Thyroid gland (tissue), 4 donors: Measurements from ENCODE around the gene MAPKBP1.

Experiments
- POLR2A ChIP-seq, 2 donors: fragments of 450-650 bp; IDR thresholded peaks; one replicate each; pipeline ENCODE4 v1.6.1; 2017; ENCODE audit warnings: antibody characterized with exemption in 2 of 2, mild to moderate bottlenecking in 2 of 2, moderate library complexity in 1 of 2
- TF ChIP-seq, protein P1 (sequence below), 6 experiments: fragments of 200-600 bp in 3 of 6; fragments of 450-650 bp in 3 of 6; sonication (generic) in 3 of 6; IDR thresholded peaks; one replicate each; pipeline ENCODE4 v1.5.1; 2016 to 2019; ENCODE audit warnings: antibody characterized with exemption in 6 of 6, mild to moderate bottlenecking in 2 of 6, inconsistent platforms in 1 of 6, moderate library complexity in 1 of 6

DNA sequence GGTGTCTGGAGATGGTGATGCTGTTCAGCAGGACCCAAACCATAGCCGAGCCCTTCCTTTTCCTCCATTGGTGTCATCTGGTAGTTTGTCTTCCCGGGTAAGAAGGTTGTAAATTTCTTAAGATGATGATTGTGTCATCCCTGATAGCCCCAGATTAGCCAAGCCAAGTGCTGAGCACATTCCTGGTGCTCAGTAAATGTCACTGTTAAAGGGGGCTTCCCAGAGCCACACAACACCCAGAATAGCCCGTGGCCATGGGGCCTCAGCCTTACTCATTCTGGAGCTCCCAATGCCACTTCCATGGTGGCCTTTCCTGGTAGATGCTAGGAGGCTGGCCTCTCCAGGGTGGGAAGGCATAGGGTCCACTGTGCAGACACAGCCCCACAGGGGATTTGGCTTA, 59.8 kb downstream of the MAPKBP1 start:
- TF ChIP-seq, protein P1, sequence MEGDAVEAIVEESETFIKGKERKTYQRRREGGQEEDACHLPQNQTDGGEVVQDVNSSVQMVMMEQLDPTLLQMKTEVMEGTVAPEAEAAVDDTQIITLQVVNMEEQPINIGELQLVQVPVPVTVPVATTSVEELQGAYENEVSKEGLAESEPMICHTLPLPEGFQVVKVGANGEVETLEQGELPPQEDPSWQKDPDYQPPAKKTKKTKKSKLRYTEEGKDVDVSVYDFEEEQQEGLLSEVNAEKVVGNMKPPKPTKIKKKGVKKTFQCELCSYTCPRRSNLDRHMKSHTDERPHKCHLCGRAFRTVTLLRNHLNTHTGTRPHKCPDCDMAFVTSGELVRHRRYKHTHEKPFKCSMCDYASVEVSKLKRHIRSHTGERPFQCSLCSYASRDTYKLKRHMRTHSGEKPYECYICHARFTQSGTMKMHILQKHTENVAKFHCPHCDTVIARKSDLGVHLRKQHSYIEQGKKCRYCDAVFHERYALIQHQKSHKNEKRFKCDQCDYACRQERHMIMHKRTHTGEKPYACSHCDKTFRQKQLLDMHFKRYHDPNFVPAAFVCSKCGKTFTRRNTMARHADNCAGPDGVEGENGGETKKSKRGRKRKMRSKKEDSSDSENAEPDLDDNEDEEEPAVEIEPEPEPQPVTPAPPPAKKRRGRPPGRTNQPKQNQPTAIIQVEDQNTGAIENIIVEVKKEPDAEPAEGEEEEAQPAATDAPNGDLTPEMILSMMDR (IDR thresholded peaks at IDR 0.05), result no peak
- TF ChIP-seq POLR2A (IDR thresholded peaks at IDR 0.05), result no peak
